ENCODE data around the gene TBC1D23.

DNA sequence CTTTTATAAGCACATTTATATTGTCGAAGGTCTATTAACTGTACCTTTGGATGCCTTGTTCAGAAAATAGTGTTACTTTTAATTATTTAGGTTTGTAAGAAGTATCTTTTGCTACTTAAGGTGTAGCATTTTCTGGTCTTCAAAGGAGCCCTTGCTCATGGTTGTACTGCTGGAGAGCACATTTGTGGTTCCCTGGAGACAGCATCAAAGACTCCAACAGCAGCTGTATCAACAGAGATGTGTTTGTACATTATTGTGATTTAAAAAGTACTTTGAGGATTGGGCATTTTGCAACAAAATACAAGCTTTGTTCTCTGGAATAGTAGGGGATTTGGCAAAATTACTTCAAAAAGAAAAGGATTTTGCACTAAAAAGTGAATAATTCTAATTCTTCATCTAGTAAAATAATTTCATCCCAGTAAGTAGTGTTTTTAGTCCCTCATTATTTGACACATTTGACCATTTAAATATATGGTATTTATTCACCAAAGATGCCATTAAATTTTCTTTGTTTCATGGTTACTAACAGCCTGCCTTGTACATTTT, 16.5 kb downstream of the TBC1D23 start:
- TF ChIP-seq, protein P1, sequence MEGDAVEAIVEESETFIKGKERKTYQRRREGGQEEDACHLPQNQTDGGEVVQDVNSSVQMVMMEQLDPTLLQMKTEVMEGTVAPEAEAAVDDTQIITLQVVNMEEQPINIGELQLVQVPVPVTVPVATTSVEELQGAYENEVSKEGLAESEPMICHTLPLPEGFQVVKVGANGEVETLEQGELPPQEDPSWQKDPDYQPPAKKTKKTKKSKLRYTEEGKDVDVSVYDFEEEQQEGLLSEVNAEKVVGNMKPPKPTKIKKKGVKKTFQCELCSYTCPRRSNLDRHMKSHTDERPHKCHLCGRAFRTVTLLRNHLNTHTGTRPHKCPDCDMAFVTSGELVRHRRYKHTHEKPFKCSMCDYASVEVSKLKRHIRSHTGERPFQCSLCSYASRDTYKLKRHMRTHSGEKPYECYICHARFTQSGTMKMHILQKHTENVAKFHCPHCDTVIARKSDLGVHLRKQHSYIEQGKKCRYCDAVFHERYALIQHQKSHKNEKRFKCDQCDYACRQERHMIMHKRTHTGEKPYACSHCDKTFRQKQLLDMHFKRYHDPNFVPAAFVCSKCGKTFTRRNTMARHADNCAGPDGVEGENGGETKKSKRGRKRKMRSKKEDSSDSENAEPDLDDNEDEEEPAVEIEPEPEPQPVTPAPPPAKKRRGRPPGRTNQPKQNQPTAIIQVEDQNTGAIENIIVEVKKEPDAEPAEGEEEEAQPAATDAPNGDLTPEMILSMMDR (conservative IDR thresholded peaks at IDR 0.05; ENCODE audit: low read length) = no peak
- no peak for TF ChIP-seq EZH2phosphoT487 (IDR thresholded peaks at IDR 0.05; ENCODE audit: borderline replicate concordance)
